ENCODE data around the gene CDT1. TPM values are rescaled to one million over a fixed set of nuclear protein-coding genes. Genes with fewer than 3 reads are reported as not detected.
"Not testable (repeated sequence)": the region's sequence is repeated elsewhere in the genome, so short reads cannot be mapped to it uniquely, and the experiment has no call there.

The CDT1 gene
- total RNA-seq, 1 donor from 2014 or later: 5.1 TPM

DNA sequence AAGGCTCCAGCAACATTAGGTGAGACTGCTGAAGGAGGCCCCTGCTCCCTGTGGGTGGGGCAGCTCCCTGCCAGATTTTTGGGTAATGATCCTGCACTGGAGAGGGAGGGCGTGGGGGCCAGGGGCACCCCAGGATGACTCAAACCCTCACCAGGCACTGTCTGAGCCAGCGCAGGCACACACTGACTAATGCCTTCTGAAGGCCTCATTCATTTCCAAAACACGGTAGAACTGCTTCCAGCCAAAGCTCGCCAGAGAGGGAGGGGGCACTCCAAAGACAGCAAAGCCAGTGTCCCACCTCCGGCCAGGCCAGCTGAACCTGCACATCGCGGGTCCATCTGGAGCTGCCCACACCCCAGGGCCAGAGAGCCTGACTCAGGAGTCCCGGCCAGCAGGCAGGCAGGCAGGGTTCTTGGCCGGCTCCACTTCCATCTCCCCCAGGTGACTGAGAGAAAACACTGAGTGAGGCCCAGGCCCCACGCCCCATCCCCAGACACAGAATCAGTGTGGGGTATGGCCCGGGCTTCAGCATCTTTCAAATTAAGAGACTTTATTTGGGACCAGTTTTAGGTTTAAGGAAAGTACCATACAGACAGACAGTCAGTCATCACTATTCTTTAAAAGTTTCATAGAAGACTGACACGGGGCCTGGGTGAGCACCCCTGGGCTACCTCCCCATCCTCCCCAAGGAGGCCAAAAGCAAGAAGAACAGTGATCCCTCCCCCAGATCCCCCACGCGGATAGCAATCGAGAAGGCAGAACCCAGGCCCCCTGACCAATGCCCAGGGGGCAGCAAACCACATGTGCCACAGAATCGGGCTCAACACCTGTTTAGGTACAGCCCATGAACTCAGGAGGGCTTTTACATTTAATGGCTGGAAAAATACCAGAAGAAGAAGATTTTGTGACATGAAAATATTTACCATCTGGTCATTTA is 20.9 kb upstream of the CDT1 start:
- peak in 1 of 2 donors; percentile 66 for DNase-seq (ENCODE audit: low read depth in 2 of 2)

GRCh38 chr16:88783391-88784073 is 20.1 kb upstream of the CDT1 start:
- peak; percentile 61 to 90 for DNase-seq (ENCODE audit: low read depth in 2 of 2)

DNA sequence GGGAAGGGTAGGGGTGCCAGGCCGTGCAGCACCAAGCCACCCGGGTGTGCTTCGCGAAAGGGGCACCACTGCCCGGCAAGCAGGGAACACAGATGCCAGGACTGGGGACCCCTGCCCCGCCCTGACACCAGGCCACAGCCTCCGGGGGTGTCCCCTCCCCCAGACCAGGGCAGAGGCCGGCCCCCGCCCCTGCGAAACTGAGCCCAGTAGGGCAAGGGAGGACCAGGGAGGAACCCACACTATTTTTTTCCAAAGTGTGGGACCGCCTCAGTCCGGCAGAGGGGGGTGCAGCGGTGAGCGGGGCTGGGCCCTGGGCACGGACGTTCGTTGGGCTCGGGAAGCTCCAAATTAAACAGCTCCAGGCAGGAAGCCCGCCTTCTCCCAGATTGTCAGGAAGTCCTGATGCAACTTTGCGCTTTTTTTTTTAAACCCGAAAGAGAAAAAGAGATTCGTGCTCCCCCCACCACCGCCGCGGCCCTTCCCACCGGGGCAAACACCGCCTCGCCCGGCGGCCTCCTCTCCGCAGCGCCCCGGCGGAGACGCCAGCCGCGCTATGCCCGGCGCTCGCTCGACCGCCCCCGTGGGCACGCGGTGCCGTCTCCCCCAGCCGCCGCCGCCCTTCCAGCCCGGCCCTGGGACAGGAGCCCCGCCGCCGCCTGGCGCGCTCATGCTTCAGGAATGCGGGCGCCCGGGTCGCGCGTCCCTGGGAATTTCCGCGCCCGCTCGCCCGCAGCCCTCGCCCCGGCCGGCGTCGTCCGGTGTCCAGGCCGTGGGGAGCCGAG is 19.3 kb upstream of the CDT1 start:
- DNase-seq (ENCODE audit: low read depth in 2 of 2): peak; percentile 72 to 78

- DNase-seq (ENCODE audit: low read depth in 2 of 2): no peak
Observed at GRCh38 chr16:88784856-88785105, 18.8 kb upstream of the CDT1 start.

- DNase-seq (ENCODE audit: low read depth in 2 of 2): peak in 1 of 2 donors; percentile 73
Observed at GRCh38 chr16:88785106-88785924, 18.3 kb upstream of the CDT1 start, which contains the start of gene PIEZO1. Gene PIEZO1, minus strand, starts transcription at chr16:88785220. Its CDS starts 256 bp downstream, at chr16:88784964.

DNA sequence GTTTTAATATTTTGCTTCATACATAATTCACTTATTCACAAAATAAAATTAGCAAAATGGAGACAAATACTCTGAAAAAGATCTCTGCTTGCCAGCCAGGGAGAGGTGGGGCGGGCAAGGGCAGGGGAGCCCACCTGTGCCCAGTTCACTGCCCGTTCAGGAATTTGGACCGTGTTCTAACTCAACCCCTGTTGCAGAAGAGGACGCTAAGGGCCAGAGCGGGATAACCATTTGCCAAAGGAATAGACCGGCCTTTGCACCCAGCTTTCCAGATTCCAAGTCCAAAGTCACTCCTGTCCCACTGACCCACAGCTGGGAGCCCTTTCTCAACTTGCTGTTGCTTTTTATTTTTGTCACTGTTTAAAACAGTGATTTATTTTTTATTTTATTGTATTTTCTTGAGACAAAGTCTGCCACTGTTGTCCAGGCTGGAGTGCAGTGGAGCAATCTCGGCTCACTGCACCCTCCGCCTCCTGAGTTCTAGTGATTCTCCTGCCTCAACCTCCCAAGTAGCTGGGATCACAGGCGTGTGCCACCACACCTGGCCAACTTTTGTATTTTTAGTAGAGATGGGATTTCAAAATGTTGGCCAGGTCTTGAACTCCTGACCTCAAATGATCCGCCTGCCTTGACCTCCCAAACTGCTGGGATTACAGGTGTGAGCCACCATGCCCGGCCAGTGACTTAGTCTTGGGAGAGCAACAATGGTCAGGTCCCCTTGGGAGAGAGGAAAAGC is 15.8 kb upstream of the CDT1 start:
- no peak for DNase-seq (ENCODE audit: low read depth in 2 of 2)

DNA sequence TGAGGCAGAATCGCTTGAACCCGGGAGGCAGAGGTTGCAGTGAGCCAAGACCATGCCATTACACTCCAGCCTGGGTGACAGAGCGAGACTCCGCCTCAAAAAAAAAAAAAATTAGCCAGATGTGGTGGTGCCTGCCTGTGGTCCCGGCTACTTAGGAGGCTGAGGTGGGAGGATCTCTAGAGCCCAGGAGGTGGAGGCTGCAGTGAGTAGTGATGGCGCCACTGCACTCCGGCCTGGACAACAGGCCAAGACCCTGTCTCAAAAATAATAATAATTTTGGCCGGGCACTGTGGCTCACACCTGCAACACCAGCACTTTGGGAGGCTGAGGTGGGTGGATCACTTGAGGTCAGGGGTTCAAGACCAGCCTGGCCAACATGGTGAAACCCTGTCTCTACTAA is 14.8 kb upstream of the CDT1 start:
- DNase-seq (ENCODE audit: low read depth in 2 of 2): not testable (repeated sequence)

DNA sequence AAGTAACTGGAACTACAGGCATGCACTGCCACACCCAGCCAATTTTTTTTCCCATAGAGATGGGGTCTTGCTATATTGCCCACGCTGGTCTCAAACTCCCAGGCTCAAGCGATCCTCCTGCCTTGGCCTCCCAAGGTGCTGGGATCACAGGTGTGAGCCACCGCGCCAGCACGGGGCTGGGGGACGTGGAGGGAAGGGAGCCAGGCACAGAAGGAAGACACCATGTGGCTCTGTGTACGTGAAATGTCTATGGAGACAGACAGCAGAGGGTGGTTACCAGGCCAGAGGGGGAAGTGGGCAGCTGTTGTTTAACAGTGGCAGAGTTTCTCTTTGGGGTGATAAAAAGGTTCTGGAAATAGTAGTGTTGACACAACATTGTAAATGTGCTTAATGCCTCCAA is 14.0 kb upstream of the CDT1 start:
- no peak for DNase-seq (ENCODE audit: low read depth in 2 of 2)

DNA sequence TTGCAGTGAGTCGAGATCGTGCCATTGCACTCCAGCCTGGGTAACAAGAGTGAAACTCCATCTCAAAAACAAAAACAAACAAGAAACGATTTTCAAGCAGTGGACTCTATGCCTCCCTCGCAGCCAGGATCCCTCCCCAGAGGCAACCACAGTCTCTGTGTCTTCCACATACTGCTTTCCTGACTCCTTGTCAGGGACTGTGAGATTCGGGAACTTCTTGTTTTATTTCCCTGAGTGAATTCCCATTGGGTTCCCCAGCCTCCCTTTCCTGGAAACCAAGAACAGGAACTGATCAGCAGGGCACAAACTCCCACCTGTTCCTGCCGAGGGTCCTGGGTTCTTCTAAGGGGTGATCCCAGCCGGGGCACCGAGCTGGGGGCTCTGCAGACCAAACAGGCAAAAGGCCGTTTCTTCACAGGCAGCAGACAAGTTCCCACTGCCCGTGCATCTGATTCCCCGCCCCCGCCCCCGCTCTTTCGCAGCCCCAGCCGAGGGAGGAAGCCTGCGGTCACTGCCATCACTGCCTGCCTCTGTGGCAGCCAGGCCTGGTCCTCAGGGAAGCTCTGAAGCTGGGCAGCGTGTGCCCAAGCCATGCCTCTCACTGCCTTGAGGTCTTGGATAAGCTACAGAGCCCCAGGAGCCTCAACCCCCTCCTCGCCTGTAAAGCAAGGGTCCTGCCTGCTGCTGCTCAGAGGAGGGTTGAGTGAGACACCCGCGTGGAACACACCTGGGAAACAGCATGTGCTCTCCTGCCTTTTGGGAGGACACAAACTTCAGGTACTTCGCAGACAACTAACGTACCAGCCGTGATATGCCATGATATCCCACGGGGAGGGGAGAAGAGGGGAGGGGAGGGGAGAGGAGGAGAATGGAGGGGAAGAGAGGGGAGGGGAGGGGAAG is 13.0 kb upstream of the CDT1 start:
- DNase-seq (ENCODE audit: low read depth in 2 of 2): no peak

DNA sequence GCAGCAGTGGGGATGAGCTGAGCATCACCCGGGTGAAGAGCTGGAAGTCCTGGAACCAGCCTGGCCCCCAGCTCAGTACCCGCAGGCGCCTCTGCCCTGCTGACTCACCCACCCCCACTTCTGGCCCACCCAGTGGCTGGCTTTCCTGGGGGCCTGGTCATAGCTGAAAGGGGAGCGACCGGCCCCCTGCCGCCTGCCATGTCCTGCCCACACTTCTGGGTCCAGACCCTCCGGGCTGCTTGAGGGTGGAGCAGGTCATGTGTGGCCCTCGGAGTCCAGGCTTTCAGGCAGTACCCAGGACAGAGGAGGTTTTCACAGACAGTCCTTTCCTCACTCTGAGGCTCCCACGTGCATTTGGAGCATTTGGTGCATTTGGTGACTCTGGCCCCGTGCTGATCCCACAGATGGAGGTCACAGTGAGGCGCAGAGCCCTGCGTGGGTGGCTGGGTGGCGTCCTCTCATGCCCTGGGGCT is 11.5 kb upstream of the CDT1 start:
- no peak for DNase-seq (ENCODE audit: low read depth in 2 of 2)

DNA sequence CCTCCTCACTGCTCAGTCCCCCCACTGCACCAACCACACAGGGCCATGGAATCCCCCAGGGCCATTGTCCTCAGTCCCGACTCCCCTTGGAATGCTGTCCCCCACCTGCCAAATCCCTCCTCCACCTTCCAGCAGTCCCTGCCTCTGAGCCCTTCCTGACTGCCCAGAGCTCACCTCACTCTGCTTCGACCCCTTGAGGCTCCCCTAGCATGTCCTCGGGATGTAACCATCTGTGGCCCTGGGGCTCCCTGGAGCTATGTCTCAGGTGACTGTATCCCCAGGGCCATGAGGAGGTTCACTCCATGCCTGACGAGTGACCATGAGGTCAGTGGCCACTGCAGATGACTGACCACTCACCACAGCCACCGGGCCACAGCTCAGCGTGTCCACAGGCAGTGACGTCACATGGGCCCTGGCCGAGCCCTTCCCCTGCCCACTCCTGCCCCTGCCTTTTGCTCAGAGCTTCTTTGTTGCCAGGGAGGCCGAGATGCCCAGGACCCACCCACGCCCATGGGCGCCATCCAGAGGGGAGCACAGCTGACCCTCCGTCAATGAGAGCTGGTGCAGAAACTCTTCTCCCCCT is 10.8 kb upstream of the CDT1 start:
- DNase-seq (ENCODE audit: low read depth in 2 of 2): no peak

DNA sequence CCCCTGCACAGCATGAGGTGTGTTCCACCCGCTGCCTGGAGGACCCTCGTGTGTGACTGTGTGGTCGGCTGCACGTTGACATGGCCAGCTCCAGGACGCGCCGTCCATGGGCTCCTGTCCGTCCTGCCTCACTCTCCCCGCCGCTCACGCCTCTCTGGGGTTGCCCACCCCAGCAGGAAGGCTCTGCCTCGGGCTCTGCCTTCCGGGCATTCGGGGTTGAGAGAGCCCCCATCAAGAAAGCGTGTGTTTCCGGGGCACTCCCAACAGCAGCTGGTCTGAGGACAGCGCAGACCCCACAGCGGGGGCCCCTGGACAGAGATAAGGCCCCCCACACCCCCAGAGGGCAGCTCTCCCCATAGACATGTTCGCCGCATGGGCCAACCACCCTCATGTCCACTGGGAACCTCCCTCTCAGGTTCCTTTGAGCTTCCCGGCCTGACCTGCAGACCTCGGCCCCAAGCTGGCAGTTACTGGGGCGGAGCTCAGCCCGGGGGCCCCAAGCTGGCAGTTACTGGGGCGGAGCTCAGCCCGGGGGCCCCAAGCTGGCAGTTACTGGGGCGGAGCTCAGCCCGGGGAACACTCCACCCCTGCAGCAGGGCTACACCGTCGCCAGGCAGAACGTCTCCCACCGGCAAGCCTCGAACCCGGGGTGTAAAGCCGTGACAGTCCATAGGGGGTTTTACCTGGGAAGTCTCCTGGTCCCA is 10.2 kb upstream of the CDT1 start:
- no peak for DNase-seq (ENCODE audit: low read depth in 2 of 2)

- DNase-seq (ENCODE audit: low read depth in 2 of 2): no peak
Observed at GRCh38 chr16:88796278-88796677, 7.3 kb upstream of the CDT1 start.

DNA sequence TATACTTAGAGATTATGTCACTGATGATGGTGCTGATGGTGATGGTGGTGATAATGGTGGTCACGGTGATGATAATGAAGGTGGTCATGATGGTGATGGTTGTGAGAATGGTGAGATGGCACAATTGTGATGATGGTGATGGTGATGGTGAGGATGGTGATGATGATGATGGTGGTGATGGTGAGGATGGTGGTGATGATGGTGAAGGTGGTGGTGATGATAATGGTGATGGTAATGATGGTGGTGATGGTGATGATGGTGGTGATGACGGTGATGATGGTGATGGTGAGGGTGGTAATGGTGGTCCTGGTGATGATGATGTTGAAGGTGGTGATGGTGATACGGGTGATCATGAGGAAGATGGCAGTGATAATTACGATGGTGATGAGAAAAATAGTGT is 5.5 kb upstream of the CDT1 start:
- no peak for DNase-seq (ENCODE audit: low read depth in 2 of 2)

- DNase-seq (ENCODE audit: low read depth in 2 of 2): no peak
Observed at GRCh38 chr16:88798772-88799455, 4.7 kb upstream of the CDT1 start.

DNA sequence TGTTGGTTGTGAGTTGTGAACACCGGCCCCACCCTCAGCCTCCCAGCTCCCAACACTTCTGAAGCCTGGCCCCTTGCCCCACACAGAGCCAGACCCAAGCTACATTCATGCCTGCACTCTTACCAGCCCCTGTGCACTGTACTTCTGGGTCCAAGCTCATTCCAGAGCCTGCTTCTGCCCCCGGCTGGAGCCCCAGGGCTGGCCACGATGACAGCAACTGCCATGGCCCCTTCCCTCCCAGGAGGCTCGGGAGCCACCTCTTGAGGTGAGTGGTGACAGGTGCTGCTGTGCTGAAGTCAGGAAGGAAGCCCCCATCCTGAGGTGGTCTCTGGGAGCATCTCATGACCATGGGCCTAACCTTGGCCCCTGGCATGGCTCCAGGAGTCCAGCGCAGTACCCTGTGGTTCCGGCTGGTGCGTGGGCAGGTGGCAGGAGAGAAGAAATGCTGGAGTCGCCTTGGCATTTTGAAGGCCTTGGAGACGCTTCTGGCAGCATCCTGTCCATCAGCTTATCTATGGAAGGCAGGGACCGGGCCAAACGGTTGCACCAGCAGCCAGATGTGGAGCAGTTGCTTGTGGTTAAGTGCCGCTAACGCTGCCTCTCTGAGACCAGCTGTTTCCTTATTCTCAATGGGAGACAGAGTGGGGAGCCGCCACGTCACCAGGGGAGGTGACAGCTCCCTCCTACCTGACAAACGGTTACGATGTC is 3.9 kb upstream of the CDT1 start:
- DNase-seq (ENCODE audit: low read depth in 2 of 2): no peak

GRCh38 chr16:88800277-88800592 is 3.4 kb upstream of the CDT1 start:
- DNase-seq (ENCODE audit: low read depth in 2 of 2): no peak
